ENCODE data around the gene HSD17B14.

HSD17B14 gene

GRCh38 chr19:48822514-48822913, 13.8 kb downstream of the HSD17B14 start:
- DNase-seq = no peak

GRCh38 chr19:48821633-48822032, 14.7 kb downstream of the HSD17B14 start:
- no peak for DNase-seq

GRCh38 chr19:48819366-48819816, 16.9 kb downstream of the HSD17B14 start:
- no peak for DNase-seq

DNA sequence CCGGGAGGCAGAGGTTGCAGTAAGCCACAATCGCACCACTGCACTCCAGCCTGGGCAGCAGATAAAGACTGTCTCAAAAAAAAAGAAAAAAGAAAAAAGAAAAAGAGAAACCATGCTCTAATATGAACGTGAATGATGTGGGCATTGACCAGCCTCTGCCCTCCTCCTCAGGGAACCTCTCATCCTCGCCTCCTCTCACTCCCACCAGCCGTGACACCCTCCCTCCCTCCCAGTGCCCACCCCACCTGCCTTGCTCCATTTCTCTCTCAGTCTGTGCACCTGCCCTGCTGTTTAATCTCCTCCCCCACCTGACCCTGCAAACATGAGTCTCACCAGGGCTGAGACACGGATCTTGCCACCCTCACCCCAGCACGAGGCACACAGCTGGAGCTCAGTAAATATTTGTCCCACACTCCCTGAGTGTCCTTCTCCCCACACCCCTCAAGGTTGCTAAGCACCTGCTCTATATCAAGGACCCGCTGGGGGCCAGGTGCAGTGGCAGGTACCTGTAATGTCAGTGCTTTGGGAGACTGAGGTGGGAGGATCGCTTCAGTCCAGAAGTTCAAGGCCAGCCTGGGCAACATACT, 18.0 kb downstream of the HSD17B14 start:
- no peak for DNase-seq

DNA sequence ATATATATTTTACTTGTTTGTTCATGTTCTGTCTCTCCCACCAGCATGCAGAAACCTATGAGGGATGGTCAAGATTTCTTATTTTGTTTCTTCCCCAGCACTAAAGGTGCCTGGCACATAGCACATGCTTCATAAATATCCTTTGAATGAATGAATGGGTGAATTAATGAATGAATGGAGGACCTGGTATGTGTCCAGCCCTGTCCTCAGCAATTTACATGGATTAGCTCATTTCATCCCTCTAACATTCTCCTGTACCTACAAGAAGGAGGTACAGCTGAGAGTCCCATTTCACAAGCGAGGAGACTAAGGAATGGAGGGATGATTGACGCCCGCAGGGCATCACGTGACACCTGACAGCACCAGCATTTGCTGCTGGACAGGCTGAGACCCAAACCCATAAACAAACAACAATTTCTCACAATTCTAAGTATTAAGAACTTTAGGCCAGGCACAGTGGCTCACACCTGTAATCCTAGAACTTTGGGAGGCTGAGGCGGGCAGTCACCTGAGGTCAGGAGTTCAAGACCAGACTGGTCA, 18.6 kb downstream of the HSD17B14 start:
- no peak for DNase-seq

GRCh38 chr19:48815870-48816501, 20.3 kb downstream of the HSD17B14 start:
- DNase-seq = no peak

DNA sequence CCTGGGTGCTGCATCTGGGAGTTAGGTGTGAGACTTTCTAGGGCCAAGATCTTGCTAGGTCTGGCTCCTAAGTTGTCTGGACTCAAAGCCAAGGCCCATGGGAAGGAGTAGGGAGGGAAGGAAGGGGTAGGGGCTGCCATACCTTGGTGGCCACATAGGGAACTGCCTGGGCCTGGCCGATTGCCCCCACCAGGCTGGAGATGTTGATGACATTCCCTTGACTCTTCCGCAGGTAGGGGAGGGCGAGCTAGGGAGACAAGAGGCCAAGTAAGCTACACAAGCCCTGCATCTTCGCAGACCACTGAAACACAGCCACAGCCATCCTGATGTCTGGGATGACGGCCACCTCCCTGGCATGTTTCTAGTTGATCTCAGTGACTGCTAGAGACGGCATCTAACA, 21.4 kb downstream of the HSD17B14 start:
- DNase-seq = no peak

DNA sequence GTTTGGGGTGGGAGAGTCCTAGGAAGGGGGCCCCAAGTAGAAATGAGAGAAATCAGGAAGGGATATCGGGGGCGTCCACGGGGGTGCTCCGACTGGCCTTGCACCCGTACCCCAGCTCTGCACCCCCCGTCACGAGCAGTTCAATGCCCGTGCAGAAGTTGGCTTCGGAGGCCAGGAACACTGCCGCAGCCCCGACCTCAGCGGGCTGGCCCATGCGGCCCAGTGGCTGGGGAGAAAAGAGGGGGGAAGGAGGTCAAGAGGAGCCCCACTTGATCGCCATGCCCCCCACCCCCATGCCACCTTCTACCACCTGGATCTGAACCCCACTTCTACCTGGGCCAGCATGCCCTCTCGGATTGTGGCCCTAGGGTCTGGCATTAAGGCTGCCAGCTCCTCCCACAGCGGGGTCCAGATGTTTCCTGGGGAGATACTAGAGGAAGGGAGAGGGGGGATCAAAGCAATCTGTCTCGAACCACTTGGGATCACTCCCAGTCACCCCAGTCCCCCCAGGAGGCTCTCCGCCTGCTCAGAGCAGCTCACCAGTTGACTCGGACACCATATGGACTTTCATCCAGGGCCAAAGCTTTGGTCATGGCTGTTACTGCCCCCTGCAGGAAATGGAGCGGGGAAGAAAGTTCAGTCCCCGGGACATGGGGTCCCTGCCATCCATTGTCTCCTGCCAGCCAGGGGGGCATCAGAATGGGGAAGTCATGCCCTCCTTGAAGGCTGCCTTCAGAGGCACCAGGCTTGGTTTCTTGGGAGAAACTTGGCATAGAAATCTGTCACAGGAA, 23.0 kb downstream of the HSD17B14 start:
- no peak for DNase-seq

- peak; percentile 54 for DNase-seq
These were observed 24.0 kb downstream of the HSD17B14 start for GRCh38 chr19:48812094-48812929.

DNA sequence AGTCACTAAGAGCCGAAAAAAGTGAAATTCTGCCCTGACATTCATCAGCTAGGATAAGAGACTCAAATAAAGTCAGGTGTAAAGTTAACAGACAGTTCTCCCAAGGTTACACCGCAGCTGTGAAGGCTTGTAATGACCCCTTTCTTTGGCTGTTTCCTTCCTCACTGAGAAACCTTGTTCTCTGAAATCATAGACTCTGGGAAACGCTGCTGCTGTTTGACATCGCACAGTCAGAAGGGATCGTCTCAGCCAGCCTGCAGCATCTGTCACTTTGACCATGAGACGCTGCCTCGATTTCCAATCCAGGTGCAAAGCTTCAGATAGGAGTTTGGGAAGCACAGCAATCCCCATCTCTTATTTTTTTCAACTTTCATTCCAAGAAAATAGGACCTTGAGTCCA, 26.1 kb downstream of the HSD17B14 start:
- no peak for DNase-seq

DNA sequence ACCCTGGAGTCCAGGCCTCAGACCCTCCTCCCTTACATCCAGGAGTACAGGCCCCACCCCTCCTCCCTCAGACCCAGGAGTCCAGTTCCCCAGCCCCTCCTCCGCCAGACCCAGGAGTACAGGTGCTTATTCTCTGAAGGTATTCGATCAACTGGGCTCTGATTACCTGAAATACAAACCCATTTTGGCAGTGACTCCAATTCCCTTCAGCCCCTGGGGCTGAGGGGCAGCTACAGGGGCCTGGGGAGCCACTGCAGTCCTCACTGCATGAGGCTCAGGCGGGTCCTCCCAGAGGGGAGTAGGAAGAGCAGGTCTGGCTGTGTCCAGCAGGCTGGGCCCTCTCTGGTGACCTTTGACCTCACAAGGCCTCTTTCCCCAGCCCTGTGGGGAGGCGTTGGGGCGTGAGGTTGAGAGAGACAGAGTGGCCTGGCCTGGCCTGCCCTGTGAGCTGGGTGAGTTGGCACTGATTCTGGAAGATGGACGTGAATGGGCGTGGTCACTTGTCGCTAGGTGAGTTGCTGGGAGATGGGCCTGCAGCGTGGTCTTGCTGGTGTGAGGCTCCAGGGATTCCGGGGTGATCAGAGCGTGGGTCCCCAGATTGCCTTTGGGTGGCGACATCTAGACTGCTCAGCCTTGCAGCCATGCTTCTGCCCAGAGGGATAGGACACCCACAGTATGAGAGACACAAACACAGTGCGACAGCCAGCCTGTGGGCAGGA, 28.5 kb downstream of the HSD17B14 start:
- DNase-seq = no peak

GRCh38 chr19:48806818-48807589, 29.3 kb downstream of the HSD17B14 start:
- DNase-seq = no peak

- DNase-seq = peak; percentile 49
These were observed 29.8 kb downstream of the HSD17B14 start for GRCh38 chr19:48806518-48806817.

DNA sequence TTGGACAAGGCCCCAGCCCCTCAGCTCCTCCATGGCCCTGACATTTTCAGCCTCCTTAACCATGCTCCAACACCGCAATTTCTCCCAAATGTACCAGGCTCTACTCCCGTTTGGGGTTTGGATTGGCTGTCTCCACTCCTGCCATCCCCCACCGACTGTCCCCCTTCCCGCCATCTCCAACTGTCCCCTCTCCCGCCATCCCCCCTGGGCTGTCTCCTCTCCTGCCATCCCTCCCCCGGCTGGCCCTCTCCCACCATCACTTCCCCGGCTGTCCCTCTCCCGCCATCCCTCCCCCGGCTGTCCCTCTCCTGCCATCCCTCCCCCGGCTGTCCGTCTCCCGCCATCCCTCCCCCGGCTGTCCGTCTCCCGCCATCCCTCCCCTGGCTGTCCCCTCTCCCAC, 30.8 kb downstream of the HSD17B14 start:
- no peak for DNase-seq

GRCh38 chr19:48804496-48804895, 31.8 kb downstream of the HSD17B14 start:
- DNase-seq = no peak

DNA sequence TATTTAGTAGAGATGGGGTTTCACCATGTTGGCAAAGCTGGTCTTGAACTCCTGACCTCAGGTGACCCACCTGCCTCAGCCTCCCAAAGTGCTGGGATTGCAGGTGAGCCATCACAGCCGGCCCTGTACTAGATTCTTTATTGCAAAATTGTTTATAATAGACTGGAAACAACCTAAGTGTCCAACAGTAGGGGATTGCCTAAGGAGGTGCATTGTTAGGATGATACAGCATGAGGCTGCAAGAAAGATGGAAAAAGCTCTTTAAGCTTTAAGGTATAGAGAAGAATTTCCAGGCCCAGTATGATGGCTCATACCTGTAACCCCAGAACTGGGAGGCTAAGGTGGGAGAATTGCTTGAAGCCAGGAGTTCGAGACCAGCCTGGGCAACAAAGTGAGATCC, 33.7 kb downstream of the HSD17B14 start:
- DNase-seq = no peak

DNA sequence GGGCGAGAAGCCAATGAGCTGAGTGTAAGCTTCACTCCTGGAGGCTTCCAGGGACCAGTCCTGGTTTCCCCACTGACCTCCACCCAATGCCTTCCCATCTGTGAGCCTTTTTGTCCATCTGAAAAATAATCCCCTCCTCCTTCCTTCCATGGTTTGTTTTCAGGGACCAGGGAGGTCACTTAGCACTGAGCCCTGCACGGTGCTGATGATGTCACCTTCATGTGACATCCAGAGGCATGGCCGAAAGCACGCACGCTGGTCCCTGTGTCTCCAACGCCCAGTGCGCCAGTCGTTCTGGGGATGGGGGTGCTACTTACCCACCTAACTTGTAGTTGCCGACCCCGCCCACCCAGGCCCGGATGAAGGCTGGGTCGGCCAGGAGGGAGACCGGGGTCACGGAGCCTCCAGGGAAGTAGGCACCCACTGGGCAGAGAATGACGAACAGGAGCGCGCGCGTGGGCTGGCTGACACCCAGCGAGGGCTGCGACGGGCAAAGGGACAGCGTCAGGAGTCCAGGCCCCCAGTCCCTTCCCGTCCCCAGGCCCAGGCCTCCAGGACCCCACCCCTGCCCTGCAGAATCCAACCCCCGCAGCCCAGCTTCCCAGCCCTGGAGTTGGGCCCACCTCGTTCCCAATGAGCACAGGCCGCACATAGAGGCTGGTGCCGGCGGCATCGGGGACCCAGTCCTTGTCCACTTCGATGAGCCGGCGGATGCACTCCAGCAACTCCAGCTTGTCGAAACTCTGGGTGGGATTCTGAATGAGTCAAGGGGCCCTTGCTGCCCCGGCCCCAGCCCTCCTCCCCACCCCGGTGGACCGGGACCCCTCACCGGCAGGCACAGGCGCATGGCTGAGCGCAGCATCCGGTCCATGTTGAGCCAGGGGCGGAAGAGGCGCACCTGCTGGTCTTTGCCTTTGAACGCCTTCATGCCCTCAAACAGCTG, 36.7 kb downstream of the HSD17B14 start:
- no peak for DNase-seq

- no peak for DNase-seq
These were observed 37.4 kb downstream of the HSD17B14 start for GRCh38 chr19:48798937-48799336.

DNA sequence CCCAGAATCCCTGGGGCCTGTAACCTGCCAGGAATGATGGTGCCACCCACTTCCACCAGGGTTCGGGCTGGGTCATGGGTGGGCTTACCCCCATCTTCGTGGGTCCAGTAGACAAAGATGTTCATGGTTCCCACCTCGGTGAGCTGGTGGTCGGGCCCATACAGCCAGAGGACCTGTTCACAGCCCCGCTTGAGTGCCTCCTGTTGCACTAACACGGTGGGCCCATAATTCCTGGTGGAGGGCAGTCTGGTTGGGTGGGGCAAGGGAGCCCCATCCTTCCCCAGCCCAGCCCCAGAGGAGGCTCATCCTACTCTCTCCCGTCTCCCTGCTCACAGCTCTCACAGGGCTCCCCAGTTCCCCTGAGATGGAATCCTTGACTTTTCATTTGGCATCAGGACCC, 39.2 kb downstream of the HSD17B14 start:
- no peak for DNase-seq

DNA sequence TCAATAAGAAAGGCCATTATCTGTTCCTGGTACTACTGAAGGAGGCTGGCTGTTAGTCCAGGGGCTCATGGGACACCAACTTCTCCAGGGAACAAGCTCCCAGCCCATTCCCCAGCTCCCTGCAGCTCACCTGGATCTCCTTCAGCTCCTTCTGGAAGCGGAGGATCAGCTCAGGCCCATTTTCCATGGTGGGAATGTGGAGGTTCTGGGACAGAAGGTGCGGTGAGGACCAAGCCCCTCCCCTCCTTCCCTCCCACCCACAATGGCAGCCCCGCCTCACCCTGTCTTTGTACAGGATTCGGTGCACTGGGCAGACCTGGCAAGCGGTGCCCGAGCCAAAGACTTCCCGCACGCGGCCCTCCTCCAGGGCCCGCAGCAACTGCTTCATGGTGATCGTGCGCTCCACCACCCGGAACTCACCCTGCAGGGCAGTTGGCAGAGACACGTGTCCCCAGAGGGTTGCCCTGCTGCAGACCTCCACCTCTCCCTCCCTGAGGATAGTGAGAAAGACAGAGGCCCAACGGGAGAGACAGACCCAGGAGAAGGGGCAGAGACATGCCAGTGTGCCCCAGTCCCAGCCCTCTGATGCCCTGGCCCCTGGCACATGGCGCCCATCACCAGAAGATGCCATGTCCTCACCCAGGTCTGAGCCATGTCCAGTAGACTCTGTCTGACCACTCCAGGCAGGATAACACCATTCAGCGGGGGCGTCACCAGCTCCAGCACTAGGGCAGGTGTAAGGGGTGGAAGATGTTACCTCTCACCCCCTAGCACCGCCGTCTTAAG, 39.8 kb downstream of the HSD17B14 start:
- no peak for DNase-seq
